Measurements from ENCODE around the gene CMC2.

DNA sequence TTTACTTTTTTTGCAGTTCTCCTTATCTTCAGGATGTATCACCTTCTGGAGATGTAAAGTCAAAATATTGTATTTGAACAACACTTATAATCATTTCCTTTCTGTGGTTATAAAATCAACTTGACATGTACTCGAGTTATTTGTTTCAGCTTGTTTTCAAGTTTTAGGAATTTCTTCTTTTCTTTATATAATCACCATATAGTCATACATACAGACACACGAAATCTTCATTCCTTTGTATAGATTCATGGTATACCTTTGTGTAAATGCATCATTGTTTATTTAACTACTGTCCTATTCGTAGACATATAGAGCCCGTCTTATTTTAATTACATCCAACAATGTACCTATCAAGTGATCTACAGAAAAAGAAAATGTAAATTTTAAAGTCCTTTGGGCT lies 40.1 kb downstream of the CMC2 start:
- TF ChIP-seq MXI1 (conservative IDR thresholded peaks at IDR 0.05; ENCODE audit: poor library complexity, severe bottlenecking) (no peak), RAD21 (conservative IDR thresholded peaks at IDR 0.05) (no peak), POLR2AphosphoS5 (IDR thresholded peaks at IDR 0.05) (no peak), TAF1 (IDR thresholded peaks at IDR 0.05; ENCODE audit: low read depth) (no peak)
- TF ChIP-seq, protein P1, sequence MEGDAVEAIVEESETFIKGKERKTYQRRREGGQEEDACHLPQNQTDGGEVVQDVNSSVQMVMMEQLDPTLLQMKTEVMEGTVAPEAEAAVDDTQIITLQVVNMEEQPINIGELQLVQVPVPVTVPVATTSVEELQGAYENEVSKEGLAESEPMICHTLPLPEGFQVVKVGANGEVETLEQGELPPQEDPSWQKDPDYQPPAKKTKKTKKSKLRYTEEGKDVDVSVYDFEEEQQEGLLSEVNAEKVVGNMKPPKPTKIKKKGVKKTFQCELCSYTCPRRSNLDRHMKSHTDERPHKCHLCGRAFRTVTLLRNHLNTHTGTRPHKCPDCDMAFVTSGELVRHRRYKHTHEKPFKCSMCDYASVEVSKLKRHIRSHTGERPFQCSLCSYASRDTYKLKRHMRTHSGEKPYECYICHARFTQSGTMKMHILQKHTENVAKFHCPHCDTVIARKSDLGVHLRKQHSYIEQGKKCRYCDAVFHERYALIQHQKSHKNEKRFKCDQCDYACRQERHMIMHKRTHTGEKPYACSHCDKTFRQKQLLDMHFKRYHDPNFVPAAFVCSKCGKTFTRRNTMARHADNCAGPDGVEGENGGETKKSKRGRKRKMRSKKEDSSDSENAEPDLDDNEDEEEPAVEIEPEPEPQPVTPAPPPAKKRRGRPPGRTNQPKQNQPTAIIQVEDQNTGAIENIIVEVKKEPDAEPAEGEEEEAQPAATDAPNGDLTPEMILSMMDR (IDR thresholded peaks at IDR 0.05; ENCODE audit: poor library complexity, severe bottlenecking) = no peak
- TF ChIP-seq, protein P2, sequence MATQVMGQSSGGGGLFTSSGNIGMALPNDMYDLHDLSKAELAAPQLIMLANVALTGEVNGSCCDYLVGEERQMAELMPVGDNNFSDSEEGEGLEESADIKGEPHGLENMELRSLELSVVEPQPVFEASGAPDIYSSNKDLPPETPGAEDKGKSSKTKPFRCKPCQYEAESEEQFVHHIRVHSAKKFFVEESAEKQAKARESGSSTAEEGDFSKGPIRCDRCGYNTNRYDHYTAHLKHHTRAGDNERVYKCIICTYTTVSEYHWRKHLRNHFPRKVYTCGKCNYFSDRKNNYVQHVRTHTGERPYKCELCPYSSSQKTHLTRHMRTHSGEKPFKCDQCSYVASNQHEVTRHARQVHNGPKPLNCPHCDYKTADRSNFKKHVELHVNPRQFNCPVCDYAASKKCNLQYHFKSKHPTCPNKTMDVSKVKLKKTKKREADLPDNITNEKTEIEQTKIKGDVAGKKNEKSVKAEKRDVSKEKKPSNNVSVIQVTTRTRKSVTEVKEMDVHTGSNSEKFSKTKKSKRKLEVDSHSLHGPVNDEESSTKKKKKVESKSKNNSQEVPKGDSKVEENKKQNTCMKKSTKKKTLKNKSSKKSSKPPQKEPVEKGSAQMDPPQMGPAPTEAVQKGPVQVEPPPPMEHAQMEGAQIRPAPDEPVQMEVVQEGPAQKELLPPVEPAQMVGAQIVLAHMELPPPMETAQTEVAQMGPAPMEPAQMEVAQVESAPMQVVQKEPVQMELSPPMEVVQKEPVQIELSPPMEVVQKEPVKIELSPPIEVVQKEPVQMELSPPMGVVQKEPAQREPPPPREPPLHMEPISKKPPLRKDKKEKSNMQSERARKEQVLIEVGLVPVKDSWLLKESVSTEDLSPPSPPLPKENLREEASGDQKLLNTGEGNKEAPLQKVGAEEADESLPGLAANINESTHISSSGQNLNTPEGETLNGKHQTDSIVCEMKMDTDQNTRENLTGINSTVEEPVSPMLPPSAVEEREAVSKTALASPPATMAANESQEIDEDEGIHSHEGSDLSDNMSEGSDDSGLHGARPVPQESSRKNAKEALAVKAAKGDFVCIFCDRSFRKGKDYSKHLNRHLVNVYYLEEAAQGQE (IDR thresholded peaks at IDR 0.05; ENCODE audit: borderline replicate concordance) = no peak
